GM19351 (cell line): Measurements from ENCODE around the gene SLC35E2B.
"Not testable (repeated sequence)": the region's sequence is repeated elsewhere in the genome, so short reads cannot be mapped to it uniquely, and the experiment has no call there.

ENCODE experiments used
- ATAC-seq: cut with Tn5 transposase; IDR thresholded peaks from one replicate; pipeline ENCODE4 v1.9.1; 2021; ENCODE audit warnings: mild to moderate bottlenecking, moderate library complexity; ENCODE audit not compliant: unreplicated experiment

The SLC35E2B gene

DNA sequence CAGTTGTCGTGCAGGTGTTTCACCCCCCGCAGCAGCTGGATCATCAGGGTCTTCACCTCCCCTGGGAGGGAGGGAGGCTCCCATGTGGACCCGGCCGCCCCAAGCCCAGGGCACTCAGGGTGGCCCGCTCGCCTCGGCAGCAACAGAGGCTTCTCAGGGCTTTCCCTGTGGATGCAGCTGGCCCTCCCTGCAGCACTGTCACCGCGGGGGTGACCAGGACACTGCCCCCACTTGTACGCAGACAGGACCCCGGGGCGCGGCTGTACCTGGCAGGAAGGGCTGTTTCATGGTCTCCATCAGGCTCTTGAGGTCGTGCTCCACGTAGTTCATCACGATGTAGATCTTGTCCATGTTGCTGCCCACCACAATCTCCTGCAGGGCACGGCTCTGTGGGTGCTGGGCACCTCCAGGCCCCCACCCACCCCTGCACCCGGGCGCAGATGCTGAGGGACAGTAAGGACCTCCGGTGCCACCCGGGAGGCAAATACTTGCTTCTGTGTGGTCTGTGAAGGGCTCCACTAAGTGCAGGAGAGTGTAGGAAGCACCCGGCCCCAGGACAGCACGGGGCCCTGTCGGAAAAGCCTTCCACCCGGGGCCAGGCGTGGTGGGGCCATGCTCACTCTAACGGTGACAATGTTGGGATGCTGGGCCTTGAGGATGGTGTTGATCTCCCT, 11.8 kb upstream of the SLC35E2B start:
- ATAC-seq = not testable (repeated sequence)

DNA sequence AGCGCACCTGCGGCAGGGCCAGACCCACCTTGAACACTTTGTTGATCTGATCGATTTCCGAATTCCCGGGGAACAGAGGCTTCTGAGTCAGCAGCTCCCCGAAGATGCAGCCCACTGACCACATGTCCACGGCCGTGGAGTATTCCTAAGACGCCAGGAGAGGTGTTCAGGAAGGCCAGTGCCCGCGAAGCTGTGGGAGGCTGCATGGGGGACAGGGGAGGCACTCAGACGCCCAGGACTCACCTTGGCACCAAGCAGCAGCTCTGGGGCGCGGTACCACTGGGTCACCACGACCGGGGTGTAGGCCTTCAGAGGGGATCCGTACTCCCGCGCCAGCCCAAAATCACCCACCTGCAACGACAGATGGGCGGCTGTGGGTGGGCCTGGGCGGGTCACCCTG, 11.2 kb upstream of the SLC35E2B start:
- no peak for ATAC-seq

DNA sequence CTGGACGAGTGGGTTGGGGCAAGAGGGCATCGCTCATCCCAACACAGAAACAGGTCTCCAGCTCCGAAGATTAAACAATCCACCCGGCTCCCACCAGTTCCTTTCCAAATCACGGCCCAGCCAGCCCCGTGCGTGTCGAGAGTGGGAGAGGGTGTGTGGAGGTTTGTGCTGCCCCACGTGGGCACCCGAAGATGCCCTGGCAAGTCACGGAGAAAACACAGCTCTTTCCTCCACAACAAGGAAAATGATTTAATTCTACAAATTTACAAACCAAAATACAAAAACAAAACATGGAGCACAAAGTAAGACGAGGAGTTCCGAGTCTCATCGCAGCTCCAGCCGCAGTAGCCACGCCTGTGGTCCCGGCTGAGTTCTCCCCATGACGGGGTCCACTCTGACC, 9.9 kb upstream of the SLC35E2B start:
- not testable (repeated sequence) for ATAC-seq

- not testable (repeated sequence) for ATAC-seq
Measured at GRCh38 chr1:1700557-1700956, 8.0 kb upstream of the SLC35E2B start.

GRCh38 chr1:1700067-1700466, 7.5 kb upstream of the SLC35E2B start:
- ATAC-seq = not testable (repeated sequence)

GRCh38 chr1:1699061-1699460, 6.5 kb upstream of the SLC35E2B start:
- ATAC-seq = not testable (repeated sequence)

GRCh38 chr1:1697358-1698183, 5.0 kb upstream of the SLC35E2B start:
- ATAC-seq = not testable (repeated sequence)

DNA sequence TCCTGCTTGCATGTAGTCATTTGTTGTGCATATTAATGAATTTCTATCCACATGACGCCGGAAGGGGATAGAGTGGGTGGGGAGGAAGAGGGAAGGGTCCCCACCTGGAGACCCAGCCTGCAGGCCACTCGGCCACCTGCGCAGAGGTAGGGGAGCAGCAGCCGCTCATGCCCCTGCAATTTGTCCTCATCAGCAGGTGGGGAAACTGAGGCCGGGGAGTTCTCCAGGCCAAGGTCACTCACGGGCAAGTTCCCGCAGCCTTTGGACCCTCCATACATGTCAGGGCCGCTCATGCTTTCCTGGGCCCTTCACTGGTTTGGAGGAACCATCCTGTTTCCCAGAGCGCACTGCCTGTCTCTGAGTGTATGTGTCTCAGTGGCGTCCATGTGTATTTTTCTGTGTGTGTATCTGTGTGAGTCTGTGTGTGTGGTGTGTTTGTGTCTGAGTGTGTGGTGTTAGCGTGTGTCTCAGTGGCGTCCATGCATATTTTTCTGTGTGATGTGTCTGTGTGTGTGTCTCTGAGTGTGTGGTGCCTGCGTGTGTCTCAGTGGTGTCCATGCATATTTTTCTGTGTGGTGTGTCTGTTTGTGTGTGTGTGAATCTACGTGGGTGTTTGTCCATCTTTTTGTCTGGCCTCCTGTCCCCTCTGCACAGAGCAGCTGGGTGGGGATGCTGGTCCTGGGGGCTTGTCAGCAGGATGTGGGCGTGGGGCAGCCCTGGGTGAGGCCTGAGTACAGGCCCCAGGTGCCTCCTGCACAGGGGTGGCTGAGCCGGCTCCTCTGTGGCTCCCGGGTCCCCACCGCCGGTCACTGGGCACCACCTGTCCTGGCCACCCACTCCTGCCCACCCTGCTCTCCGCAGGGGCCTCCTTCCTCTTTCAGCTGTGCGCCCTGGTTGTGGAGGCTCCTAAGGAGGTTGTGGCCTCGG, 4.1 kb upstream of the SLC35E2B start:
- not testable (repeated sequence) for ATAC-seq

- not testable (repeated sequence) for ATAC-seq
Measured at GRCh38 chr1:1692324-1692713, 276 bp downstream of the SLC35E2B start.

- not testable (repeated sequence) for ATAC-seq
Measured at GRCh38 chr1:1691443-1691842, 1.2 kb downstream of the SLC35E2B start.

DNA sequence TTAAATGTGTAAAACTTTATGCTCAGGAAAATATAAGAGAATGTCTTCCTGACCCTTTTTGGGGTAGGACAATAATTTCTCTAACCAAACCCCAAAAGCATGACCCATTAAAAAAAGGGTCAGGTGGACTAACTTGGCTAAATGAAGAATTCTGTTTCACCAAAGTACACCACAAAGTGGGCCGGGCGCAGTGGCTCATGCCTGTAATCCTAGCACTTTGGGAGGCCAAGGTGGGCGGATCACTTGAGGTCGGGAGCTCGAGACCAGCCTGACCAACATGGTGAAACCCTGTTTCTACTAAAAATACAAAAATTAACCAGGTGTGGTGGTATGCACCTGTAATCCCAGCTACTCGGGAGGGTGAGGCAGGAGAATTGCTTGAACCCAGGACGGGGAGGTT, 3.1 kb downstream of the SLC35E2B start:
- ATAC-seq = not testable (repeated sequence)

- no peak for ATAC-seq
Measured at GRCh38 chr1:1687846-1688245, 4.7 kb downstream of the SLC35E2B start.

DNA sequence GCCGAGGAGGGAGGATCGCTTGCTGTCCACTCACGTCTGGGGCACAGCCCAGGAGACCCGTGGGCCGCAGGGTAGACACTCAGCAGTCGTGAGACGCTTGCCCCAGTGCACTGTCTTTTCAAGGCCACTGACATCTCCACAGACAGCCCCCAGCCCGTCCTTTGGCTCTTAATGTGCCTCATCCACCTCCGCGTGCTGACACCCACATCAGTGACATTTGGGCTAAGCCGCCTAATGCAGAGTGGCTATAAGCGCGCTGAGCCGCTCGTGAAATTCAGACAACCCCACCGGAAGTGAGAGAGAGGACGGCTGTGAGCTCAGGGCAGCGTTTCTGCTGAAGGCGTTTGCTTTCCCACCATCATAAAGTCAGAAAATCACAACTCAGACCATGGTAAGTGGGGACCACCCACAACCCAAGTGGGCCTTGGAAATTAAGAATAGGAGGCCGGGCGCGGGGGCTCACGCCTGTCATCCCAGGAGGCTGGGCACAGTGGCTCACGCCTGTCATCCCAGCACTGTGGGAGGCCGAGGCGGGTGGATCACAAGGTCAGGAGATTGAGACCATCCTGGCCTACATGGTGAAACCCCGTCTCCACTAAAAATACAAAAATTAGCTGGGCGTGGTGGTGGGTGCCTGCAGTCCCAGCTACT, 8.4 kb downstream of the SLC35E2B start:
- no peak for ATAC-seq

- ATAC-seq = no peak
Measured at GRCh38 chr1:1683104-1683905, 9.3 kb downstream of the SLC35E2B start.

DNA sequence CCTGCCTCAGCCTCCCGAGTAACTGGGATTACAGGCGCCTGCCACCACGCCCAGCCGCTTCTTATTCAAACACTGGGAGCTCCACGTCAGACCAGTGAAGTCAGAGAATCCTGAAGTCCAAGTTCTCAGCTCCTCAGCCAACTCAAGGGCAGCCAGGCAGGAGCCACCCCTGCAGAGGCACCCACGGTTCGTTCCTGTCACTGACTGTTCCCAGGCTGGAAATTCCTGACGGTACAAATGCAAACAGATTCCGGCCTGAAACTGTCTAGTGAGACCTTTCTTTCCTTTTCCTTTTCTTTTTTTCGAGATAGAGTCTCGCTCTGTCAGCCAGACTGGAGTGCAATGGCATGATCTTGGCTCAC, 11.7 kb downstream of the SLC35E2B start:
- ATAC-seq = no peak

- no peak for ATAC-seq
Measured at GRCh38 chr1:1680031-1680911, 12.3 kb downstream of the SLC35E2B start.

DNA sequence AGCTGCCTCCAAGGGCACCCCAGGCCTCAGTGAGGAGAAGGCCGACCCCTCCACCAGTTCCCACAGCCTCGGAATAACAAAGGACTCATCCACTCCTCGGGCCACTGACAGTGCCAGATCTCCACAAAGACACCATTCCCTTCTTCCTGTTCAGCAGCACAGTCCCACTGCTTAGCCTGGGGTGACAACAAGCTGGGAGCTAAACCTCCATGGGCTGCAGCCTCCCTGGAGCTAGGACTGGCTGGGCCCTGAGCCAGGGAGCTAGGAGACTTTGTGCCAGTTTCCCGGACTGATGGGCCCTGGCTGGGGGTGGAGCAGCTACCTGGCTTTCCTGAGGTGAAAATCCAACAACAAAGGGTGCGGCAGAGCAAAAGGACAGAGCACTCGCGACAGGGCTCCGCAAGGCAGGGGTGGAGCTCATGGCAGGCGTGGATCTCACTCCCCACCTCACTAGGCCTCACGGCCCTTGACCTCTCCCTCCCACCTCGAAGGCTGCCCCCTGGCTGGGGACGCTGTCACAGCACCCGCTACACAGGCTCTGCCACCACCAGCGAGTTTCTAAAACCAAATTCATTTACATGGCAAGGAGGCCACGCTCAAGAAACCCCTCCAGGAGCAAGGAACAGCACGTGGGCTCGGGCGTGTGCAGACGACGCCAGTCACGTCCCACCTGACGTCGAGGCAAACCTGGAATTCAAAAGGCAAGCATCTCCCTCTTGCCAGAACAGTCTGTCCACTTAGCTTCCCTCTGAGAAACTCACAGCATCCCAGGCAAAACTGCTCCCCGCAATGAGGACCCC, 13.8 kb downstream of the SLC35E2B start:
- ATAC-seq = peak; percentile 35
